ENCODE data around the gene EDIL3.

EDIL3 gene

GRCh38 chr5:84362061-84362720 is 22.5 kb downstream of the EDIL3 start:
- no peaks in the 10 kb centered on the region for H4K20me1 ChIP-seq (ENCODE audit: control insufficient read depth, insufficient read depth, low read depth, low read length)
- no peaks in the 10 kb centered on the region for H3F3A ChIP-seq (ENCODE audit: control insufficient read depth, insufficient read depth)
- no peak overlapping the region for H3K4me3 ChIP-seq (ENCODE audit: low read length)
- H3K36me3 ChIP-seq (ENCODE audit: control insufficient read depth, low read length): no peaks in the 10 kb centered on the region
- no peaks in the 10 kb centered on the region for H3K79me2 ChIP-seq (ENCODE audit: control insufficient read depth, low read length)
- H3K4me1 ChIP-seq (ENCODE audit: control insufficient read depth, low read length): no peaks in the 10 kb centered on the region
- no peaks in the 10 kb centered on the region for H3K9me2 ChIP-seq (replicated peaks; ENCODE audit: control insufficient read depth, low read length)
- H3K4me2 ChIP-seq (ENCODE audit: low read length): no peak overlapping the region
- H3K27ac ChIP-seq (ENCODE audit: low read depth, low read length): no peak overlapping the region
- TF ChIP-seq EZH2phosphoT487 (IDR thresholded peaks at IDR 0.05; ENCODE audit: borderline replicate concordance, low read length): no peak
- no peak for TF ChIP-seq CTCF (IDR thresholded peaks at IDR 0.05; ENCODE audit: low read depth, low read length, poor library complexity, severe bottlenecking)
- no peaks in the 10 kb centered on the region for H3K9me3 ChIP-seq (ENCODE audit: control insufficient read depth, insufficient read depth, low read length)
- no peaks in the 10 kb centered on the region for H3K27me3 ChIP-seq (ENCODE audit: control insufficient read depth, low read length)

- Histone ChIP-seq H3K36me3 (ENCODE audit: control insufficient read depth, low read length) (no peaks in the 10 kb centered on the region), H3F3A (ENCODE audit: control insufficient read depth, insufficient read depth) (no peaks in the 10 kb centered on the region), H3K4me1 (ENCODE audit: control insufficient read depth, low read length) (no peaks in the 10 kb centered on the region), H4K20me1 (ENCODE audit: control insufficient read depth, insufficient read depth, low read depth, low read length) (no peaks in the 10 kb centered on the region), H3K27me3 (ENCODE audit: control insufficient read depth, low read length) (no peaks in the 10 kb centered on the region), H3K9me3 (ENCODE audit: control insufficient read depth, insufficient read depth, low read length) (no peaks in the 10 kb centered on the region), H3K9me2 (replicated peaks; ENCODE audit: control insufficient read depth, low read length) (no peaks in the 10 kb centered on the region), H3K4me2 (ENCODE audit: low read length) (no peak overlapping the region), H3K4me3 (ENCODE audit: low read length) (no peak overlapping the region), H3K79me2 (ENCODE audit: control insufficient read depth, low read length) (no peaks in the 10 kb centered on the region), H3K27ac (ENCODE audit: low read depth, low read length) (no peak overlapping the region)
- TF ChIP-seq EZH2phosphoT487 (IDR thresholded peaks at IDR 0.05; ENCODE audit: borderline replicate concordance, low read length) (no peak), CTCF (IDR thresholded peaks at IDR 0.05; ENCODE audit: low read depth, low read length, poor library complexity, severe bottlenecking) (no peak)
Observed at GRCh38 chr5:84361572-84361971, 23.1 kb downstream of the EDIL3 start.

GRCh38 chr5:84360056-84360455 is 24.6 kb downstream of the EDIL3 start:
- TF ChIP-seq EZH2phosphoT487 (IDR thresholded peaks at IDR 0.05; ENCODE audit: borderline replicate concordance, low read length): no peak
- no peak for TF ChIP-seq CTCF (IDR thresholded peaks at IDR 0.05; ENCODE audit: low read depth, low read length, poor library complexity, severe bottlenecking)

More at GRCh38 chr5:84360056-84360455, 24.6 kb downstream of the EDIL3 start:
- no peaks in the 10 kb centered on the region for H4K20me1 ChIP-seq (ENCODE audit: control insufficient read depth, insufficient read depth, low read depth, low read length)
- no peaks in the 10 kb centered on the region for H3K9me2 ChIP-seq (replicated peaks; ENCODE audit: control insufficient read depth, low read length)
- H3K36me3 ChIP-seq (ENCODE audit: control insufficient read depth, low read length): no peaks in the 10 kb centered on the region
- no peaks in the 10 kb centered on the region for H3K4me1 ChIP-seq (ENCODE audit: control insufficient read depth, low read length)
- no peaks in the 10 kb centered on the region for H3F3A ChIP-seq (ENCODE audit: control insufficient read depth, insufficient read depth)
- no peak overlapping the region for H3K4me2 ChIP-seq (ENCODE audit: low read length)
- H3K4me3 ChIP-seq (ENCODE audit: low read length): no peak overlapping the region
- no peak overlapping the region for H3K27ac ChIP-seq (ENCODE audit: low read depth, low read length)
- H3K27me3 ChIP-seq (ENCODE audit: control insufficient read depth, low read length): no peaks in the 10 kb centered on the region
- H3K9me3 ChIP-seq (ENCODE audit: control insufficient read depth, insufficient read depth, low read length): no peaks in the 10 kb centered on the region
- H3K79me2 ChIP-seq (ENCODE audit: control insufficient read depth, low read length): no peaks in the 10 kb centered on the region

Data from DOHH2 (cell line).